NCI-H2171 (cell line): ENCODE data around the gene ALPK3.

Experiments used
- DNase-seq: peaks from one replicate; lab custom pipeline; 2025; lab: John Stamatoyannopoulos, UW

ALPK3 gene

DNA sequence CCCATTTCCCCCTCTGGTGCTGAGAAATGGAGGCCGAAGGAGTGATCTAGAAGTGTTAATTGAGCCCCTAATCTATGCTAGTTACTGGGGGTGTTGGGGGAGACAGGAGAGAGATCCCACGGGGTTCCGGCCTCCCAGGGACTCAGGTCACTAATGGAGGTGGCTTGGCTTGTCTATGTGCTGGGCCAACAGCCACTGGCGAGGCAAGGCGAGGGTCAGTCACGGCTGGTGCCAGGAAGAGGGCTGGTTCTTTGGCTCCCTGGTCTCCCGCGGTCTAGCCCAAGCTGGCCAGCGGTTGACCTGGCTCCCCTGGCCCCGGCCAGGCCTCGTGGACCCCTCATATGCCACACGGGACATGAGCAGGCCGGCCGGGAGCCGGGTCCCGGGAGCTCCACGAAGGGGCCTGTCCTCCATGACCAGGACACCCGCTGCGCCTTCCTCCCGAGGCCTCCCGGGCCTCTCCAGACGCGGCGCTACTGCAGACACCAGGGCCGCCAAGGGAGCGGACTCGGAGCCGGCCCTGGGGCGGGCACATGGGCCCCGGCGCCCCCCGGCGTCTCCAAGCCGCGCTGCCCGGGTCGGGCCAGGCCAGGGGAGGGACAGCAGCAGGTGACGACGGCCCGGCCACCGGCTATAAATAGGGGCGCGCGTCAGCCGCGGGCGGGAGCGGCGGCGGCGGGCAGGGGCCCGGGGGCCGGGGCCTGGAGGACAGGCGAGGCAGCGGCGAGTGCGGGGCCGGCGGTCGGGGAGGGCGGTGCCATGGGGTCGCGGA is at the start of gene ALPK3:
TSS of gene ALPK3 (plus strand) at position 663 of the 772 bp plus-strand sequence. CDS start at position 760, 97 bp downstream.
- DNase-seq = no peak

DNA sequence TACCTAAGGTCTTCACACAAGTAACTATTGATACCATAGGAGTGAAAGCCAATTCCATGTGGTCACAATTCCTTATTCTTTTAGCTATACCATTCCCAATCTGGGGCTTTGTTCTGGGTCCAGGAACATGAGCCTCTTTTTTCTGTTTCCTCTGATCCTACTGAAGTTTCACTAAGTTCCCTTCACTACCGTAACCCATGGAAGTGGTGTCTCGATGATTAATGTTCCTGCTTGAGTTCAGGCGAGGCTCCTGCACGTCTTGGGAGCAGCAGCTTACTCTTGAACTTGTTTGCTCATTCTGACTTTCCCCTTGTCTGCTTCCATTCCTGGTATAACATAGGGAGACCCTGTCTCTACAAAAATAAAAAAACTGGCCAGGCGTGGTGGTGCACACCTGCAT is 45.1 kb upstream of the ALPK3 start:
- DNase-seq = no peak

GRCh38 chr15:84772467-84772866 is 44.7 kb upstream of the ALPK3 start:
- DNase-seq = no peak

GRCh38 chr15:84773716-84774115 is 43.4 kb upstream of the ALPK3 start:
- DNase-seq = no peak

- no peak for DNase-seq
Measured at GRCh38 chr15:84775867-84776449, 41.2 kb upstream of the ALPK3 start.

DNA sequence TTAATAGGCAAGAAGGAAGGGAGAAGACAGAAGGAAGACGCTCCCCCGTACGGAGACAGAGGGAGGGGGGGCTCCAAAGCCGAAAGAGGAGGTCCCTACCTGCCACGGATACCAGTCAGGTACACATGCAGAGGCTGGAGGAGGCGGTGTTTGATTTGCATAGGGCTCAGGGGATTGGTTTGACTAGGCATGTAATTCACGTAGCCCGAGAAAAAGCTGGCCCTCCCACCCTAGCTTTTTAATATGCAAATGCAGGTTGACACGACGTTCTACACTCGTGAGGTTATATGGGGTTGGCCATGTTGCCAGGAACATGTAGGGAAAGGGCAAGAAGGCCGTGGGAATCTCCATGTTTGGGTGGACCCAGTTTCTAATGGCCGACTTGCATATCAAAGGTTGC is 39.0 kb upstream of the ALPK3 start:
- DNase-seq = no peak

DNA sequence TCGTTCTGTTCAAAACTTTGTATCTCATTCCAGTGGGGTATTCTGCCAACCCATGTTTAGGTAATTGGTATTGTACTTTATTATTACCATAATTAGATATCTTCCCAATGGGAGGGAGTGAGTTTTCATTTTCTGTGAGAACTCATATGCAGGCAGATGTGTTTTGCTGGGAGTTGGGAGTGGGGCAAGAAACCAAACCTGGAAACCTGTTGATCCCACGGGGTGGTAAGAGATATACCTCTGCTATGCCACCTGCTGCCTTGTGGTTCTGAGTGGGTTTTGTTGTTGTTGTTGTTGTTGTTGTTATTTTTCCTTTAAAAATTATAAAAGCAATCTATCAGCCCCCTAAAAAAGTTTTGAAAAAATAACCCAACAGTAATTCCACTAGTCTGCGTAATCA is 36.7 kb upstream of the ALPK3 start:
- no peak for DNase-seq

GRCh38 chr15:84781495-84781894 is 35.7 kb upstream of the ALPK3 start:
- no peak for DNase-seq

GRCh38 chr15:84782346-84782745 is 34.8 kb upstream of the ALPK3 start:
- no peak for DNase-seq

DNA sequence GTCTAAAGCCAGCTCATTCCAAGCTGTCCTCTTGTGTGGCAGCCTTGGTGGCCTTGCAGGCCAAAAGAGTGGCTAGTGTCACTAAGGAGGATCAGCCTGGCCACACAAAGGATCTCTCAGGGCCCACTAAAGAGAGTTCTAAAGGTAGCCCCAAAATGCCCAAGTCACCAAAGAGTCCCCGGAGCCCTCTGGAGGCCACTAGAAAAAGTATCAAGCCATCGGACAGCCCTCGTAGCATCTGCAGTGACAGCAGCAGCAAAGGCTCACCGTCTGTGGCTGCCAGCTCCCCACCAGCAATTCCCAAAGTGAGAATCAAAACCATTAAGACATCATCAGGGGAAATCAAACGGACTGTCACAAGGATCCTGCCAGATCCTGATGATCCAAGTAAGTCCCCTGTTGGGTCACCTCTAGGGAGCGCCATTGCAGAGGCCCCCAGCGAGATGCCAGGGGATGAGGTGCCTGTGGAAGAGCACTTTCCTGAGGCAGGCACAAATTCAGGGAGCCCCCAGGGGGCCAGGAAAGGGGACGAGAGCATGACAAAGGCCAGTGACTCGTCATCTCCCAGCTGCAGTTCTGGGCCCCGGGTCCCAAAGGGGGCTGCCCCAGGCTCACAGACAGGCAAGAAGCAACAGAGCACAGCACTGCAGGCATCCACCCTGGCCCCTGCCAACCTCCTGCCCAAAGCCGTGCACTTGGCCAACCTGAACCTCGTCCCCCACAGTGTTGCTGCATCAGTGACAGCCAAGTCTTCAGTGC is 33.5 kb upstream of the ALPK3 start:
- DNase-seq = no peak

GRCh38 chr15:84784262-84784661 is 32.9 kb upstream of the ALPK3 start:
- DNase-seq = no peak

DNA sequence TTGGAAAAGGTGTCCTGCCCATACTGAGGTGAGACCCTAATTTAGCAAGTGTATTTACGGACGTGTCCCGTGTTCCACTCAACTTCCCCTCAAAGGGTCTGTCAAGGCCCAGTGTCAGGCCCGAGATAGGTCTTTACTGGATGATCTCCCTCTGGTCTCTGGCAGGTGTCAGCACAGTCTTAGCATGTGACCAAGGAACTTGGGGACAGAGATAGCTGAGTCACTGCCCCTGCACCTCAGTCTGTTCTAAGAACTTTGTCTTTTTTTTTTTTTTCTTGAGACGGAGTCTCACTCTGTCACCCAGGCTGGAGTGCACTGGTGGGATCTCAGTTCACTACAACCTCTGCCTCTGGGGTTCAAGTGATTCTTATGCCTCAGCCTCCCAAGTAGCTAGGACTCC is 32.1 kb upstream of the ALPK3 start:
- DNase-seq = no peak

GRCh38 chr15:84788500-84788899 is 28.7 kb upstream of the ALPK3 start:
- no peak for DNase-seq

GRCh38 chr15:84789762-84790161 is 27.4 kb upstream of the ALPK3 start:
- no peak for DNase-seq

DNA sequence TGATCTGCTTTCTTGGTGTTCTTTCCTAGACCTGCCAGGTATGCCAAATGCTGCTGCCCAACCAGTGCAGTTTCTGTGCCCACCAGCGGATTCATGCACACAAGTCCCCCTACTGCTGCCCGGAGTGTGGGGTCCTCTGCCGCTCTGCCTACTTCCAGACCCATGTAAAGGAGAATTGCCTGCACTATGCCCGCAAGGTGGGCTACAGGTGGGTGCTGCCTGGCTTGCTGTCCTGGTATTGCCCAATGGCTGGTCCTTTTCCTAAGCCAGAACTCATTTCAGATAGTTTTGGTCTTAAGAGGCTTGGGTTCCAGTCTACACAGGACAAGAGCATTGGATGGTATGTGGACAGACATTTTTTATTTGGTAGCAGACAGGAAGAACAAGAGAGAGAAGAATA is 26.5 kb upstream of the ALPK3 start:
- DNase-seq = no peak

GRCh38 chr15:84791763-84792162 is 25.4 kb upstream of the ALPK3 start:
- no peak for DNase-seq

DNA sequence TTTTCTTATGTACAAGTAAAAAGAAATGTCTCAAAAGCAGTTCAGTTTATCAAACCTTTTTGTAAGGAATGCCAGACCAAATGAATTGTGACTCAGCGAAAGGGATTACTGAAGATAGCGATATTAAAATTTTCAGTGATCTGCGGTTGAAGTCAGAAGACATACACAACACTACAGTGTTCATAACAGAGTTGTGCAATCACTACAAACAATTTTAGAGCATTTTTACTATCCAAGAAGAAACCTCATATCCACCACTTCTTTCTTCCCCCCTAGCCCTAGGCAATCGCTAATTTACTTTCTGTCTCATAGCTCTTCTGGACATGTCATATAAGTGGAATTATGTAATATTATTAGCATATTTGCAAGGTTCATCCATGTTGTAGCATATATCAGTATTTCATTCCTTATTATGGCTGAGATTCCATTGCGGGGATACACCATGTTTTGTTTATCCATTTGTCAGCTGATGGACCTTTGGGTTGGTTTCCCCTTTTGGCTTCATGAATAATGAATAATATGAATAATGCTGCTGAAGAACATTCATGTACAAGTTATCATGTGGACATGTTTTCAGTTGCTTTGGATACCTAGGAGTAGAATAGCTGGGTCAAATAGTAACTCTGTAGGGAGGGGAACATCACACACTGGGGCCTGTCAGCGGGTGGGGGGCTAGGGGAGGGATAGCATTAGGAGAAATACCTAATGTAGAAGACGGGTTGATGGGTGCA is 23.6 kb upstream of the ALPK3 start:
- DNase-seq = no peak

GRCh38 chr15:84794162-84794547 is 23.0 kb upstream of the ALPK3 start:
- DNase-seq = no peak

GRCh38 chr15:84795186-84795585 is 22.0 kb upstream of the ALPK3 start:
- no peak for DNase-seq

GRCh38 chr15:84797212-84797611 is 19.9 kb upstream of the ALPK3 start:
- DNase-seq = no peak

DNA sequence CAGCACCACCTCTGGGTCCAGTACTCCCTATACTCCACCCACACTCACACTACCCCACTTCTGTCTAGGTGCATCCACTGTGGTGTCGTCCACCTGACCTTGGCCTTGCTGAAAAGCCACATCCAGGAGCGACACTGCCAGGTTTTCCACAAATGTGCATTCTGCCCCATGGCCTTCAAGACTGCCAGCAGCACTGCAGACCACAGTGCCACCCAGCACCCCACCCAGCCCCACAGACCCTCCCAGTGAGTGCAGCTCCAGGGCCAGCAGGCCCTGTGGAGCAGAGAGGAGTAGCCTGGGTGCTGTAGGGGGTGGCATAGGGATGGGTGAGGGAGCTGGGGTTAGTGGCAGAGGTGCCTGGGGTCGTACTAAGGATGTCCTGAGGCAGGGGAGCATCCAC is 19.4 kb upstream of the ALPK3 start:
- DNase-seq = no peak

- DNase-seq = no peak
Measured at GRCh38 chr15:84798436-84798946, 18.7 kb upstream of the ALPK3 start.
